GM21423 (cell line): ENCODE measurements around the gene ANKRD7.
"Not testable (repeated sequence)": the region's sequence is repeated elsewhere in the genome, so short reads cannot be mapped to it uniquely, and the experiment has no call there.

Experiments used
- ATAC-seq: cut with Tn5 transposase; IDR thresholded peaks from one replicate; pipeline ENCODE4 v1.9.1; 2021; ENCODE audit warnings: mild to moderate bottlenecking, moderate library complexity; ENCODE audit not compliant: unreplicated experiment

The ANKRD7 gene

DNA sequence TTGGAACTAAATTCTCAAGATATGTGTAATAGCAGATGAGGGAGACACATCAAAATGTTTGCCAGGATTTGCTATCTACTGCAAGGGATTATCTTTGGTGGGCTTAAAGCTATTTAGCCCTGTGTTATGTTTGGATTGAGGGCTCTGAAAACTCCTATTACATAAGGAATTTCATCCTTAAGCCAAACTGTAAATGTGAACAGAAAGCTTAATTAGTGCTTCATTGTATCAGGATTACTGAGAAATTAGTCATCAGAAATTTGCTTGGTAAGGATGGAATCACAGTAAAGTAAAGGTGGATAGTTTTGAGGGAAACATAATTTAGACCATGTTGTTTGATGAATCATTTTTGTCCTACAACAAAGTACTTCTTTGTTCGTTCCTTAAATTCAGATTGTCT, 8.3 kb downstream of the ANKRD7 start:
- ATAC-seq = no peak

DNA sequence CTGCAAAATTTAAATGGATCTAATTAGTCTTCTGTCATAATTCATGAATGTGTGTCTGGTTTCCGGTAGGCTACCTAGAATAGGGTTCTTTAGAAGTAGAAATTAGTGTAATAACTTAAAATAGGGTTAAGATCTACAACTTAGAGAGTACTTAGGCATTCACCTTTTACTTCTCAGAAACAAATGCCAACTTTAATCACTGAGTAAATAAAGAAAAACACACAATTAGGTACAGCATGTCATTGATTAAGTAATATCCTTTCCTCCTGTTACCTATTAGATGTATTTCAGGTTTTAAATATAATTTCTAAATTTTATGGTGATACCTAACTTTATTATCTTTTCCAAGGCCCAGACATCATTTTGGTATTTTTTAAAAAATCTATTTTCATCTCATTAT, 9.3 kb downstream of the ANKRD7 start:
- no peak for ATAC-seq

DNA sequence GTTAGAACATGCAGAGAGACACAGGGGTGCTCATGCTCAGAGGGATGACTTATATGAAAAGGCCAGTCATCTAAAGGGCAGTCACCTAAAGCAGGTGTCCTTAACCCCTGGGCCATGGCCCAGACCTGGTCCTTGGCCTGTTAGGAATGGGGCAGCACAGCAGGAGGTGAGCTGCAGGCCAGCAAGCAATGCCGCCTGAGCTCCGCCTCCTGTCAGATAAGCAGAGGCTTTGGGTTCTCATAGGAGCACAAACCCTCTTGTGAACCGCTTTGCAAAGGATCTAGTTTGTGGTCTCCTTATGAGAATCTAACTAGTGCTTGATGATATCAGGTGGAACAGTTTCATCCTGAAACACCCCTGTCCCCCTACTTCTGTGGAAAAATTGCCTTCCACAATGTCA, 14.5 kb downstream of the ANKRD7 start:
- no peak for ATAC-seq

- not testable (repeated sequence) for ATAC-seq
Observed at GRCh38 chr7:118240320-118240719, 15.8 kb downstream of the ANKRD7 start.

DNA sequence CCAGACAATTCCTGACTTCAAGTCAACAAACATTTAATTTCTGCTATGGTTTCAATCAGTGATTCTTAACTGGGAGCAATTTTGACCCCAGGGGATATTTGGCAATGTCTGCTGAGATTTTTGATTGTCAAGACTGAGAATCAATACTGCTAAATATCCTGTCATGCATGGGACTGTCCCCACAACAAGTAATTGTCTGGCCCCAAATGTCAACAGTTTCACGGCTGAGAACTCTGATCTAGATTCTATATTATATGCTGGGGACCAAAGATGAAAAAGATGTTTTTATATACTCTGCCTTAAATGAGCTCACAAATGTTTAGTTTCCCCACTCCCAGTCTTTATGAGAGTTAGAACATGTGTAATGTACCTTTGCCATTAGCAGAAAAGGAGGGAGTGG, 19.2 kb downstream of the ANKRD7 start:
- no peak for ATAC-seq

DNA sequence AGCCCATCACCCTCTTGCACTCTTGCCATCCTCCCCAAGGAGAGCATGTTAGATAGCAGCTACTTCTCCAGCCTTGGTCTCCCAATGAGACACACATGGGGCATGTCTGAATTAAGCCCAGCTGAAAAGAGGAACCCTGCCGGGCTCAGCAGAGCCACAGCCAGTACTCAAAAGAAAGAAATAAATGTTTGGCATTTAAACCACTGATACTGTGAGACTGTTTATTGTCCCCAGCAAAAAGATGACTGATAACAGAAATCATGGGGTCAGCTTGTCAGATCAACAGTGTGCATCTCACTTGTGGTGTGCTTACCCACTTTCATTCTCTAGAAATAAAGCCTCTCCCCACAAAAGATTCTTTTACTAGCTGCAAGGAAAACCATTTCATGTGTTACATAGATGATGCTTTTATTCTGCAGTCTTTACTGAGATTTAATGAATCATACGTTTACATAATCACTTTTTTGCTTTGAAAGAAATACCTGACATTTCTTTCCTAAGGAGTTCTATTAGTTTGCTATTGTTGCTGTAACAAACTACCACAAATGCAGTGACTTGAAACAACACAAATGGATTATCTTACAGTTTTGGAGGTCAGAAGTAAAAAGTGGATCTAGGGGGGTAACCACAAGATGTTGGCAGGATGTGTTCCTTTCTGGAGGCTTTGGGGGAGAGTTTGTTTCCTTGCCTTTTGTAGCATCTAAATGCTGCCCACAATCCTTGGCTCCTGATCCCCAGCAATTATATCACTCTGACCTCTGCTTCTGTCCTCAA, 20.9 kb downstream of the ANKRD7 start:
- peak; percentile 70 for ATAC-seq

DNA sequence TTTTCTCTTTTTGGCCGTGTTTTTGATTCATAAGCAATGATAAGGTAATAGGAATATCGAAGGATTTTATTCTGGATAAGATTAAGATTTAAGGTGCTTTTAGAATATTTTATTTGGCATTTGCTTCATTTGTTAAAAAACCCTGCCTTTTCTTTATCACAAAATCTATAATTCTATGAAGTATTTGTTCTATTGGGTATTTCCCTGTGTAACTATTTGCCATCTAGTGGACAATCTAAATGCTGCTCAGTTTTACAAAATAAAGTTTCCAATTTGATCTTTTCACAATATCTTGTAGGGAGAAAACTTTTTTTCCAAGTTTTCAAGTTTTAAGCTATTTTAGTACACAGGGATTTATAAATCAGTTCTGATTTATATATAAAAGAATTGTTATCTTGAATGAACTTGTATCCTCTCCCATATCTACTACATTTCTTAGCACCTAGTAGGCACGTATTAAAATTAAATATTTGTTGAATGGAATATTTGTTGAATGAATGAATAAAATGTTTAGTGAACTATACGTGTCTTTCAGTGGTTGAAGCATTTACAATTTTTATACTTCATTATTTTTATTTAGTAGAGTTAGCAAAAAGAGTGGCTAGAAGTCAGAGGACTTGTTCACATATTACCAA, 26.5 kb downstream of the ANKRD7 start:
- ATAC-seq = no peak

DNA sequence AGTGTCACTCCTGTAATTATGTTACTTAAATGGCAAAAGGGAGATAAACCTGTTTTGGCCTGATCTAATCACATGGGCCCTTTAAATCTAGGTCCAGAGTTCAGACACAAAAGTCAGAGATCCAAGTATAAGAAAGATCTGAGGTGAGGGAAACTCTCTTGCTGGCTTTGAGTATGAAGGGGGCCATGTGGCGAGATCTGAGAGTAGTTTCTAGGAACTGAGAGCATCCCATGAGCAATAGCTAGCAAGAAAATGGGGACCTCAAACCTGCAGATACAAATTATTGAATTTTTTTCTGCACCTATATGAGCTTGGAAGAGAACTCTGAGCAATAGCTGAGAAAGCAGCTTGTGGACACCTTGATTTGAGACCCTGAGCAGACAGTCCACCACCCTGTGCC, 27.6 kb downstream of the ANKRD7 start:
- ATAC-seq = no peak

DNA sequence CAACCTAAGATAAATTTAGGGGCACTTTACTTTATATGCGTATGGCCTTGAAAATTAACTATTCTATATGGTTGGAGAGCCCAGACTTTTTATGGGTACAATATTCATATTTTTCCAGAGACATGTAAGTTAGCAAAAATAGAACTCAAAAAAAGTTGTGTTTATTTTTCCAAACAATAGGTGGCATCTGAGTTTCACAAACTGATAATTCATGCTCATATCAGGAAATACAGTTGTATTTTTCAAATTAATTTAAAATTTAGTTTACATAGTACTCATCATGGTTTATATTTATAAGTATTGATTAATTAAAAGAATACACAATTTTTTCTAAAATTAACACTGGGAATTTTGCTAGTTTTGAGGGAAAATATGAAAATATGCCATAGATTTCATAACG, 34.6 kb downstream of the ANKRD7 start:
- ATAC-seq = no peak

DNA sequence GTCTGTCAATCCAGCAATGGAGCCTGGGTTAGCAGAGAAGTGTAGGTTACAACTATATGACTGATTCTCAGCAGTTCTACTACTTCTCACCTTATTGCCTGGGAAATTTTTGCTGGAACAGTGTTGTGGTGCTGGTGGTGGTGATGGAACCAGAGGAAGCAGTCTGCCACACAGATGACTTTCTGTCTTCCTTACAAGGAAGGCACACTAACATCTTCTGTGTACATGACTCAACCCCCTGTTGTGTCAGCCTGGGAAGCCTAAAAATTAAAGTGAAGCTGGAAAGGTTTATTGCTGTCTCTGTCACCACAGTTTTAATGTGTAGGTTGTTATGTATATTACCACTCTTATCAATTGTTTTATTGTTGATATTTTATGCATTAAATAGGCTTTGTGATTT, 40.3 kb downstream of the ANKRD7 start:
- ATAC-seq = no peak

- no peak for ATAC-seq
Observed at GRCh38 chr7:118280319-118281012, 56.0 kb downstream of the ANKRD7 start.

GRCh38 chr7:118281196-118281595, 56.7 kb downstream of the ANKRD7 start:
- no peak for ATAC-seq

DNA sequence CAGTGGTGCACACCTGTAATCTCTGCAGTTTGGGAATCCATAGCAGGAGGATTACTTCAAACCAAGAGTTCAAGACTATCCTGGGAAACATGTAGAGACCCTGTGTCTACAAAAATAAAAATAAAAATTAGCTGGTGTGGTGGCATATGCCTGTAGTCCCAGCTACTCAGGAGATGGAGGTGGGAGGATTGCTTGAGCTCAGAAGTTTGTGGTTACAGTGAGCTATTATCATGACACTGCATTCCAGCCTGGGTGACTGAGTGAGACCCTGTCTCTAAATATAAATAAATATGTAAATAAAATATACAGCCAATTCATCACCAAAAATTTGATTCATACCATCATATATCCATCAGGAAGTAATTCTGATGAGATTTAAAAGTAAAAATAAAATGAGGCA, 60.9 kb downstream of the ANKRD7 start:
- ATAC-seq = no peak

DNA sequence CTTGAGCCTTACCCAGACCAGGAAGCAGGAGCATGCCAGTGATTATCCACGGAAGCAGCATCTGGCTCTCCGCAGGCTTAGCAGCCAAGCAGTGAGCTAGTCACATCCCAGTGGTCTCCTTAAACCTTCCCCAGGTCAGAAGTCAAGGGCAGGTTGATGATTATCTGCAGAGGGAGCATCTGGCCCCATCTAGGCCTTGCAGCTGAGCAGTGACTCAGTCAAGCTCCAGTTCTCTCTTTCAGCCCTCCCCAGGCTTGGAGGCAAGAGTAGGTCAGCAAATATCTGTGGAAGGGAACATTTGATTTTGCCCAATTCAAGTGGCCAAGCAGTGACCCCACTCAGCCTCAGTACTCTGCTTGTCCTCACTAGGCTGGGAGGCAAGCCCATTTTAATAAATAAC, 61.6 kb downstream of the ANKRD7 start:
- no peak for ATAC-seq

GRCh38 chr7:118288098-118288497, 63.6 kb downstream of the ANKRD7 start:
- ATAC-seq = peak; percentile 80

DNA sequence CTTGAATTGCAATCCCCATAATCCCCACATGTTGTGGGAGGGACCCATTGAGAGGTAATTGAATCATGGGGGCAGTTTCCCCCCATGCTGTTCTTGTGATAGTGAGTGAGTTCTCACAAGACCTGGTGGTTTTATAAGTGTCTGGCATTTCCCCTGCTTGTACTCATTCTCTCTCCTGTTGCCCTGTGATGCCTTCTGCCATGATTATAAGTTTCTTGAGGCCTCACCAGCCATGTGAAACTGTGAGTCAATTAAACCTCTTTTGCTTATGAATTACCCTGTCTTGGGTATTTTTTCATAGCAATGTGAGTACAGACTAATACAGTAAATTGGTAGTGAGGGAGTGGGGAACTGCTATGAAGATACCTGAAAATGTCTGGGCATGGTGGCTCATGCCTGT, 65.0 kb downstream of the ANKRD7 start:
- no peak for ATAC-seq
